ENCODE data around the gene C3orf20. TPM values are rescaled to one million over a fixed set of nuclear protein-coding genes. Genes with fewer than 3 reads are reported as not detected.

C3orf20 gene
- total RNA-seq, 1 donor from 2014 or later = 0.13 TPM

GRCh38 chr3:14687360-14687759 lies 12.4 kb downstream of the C3orf20 start:
- Histone ChIP-seq H3K4me3 (ENCODE audit: low read depth, low read length) (no peak overlapping the region), H3K27me3 (ENCODE audit: control insufficient read depth, insufficient read depth, low read length) (no peaks in the 10 kb centered on the region), H3K36me3 (ENCODE audit: control insufficient read depth, insufficient read depth, low read length) (no peaks in the 10 kb centered on the region)
- no peak for TF ChIP-seq CTCF (IDR thresholded peaks at IDR 0.05; ENCODE audit: insufficient read depth, low read length, poor library complexity, severe bottlenecking)
- no peak for DNase-seq (ENCODE audit: low read depth)

GRCh38 chr3:14688525-14688924 lies 13.6 kb downstream of the C3orf20 start:
- Histone ChIP-seq H3K4me3 (ENCODE audit: low read depth, low read length) (no peak overlapping the region), H3K36me3 (ENCODE audit: control insufficient read depth, insufficient read depth, low read length) (no peaks in the 10 kb centered on the region), H3K27me3 (ENCODE audit: control insufficient read depth, insufficient read depth, low read length) (no peaks in the 10 kb centered on the region)
- no peak for TF ChIP-seq CTCF (IDR thresholded peaks at IDR 0.05; ENCODE audit: insufficient read depth, low read length, poor library complexity, severe bottlenecking)
- DNase-seq (ENCODE audit: low read depth) = no peak

- DNase-seq (ENCODE audit: low read depth) = no peak
- H3K36me3 ChIP-seq (ENCODE audit: control insufficient read depth, insufficient read depth, low read length) = no peaks in the 10 kb centered on the region
- no peak overlapping the region for H3K4me3 ChIP-seq (ENCODE audit: low read depth, low read length)
- H3K27me3 ChIP-seq (ENCODE audit: control insufficient read depth, insufficient read depth, low read length) = no peaks in the 10 kb centered on the region
- TF ChIP-seq CTCF (IDR thresholded peaks at IDR 0.05; ENCODE audit: insufficient read depth, low read length, poor library complexity, severe bottlenecking) = no peak
Observed at GRCh38 chr3:14689247-14689980, 14.5 kb downstream of the C3orf20 start.

- no peaks in the 10 kb centered on the region for H3K27me3 ChIP-seq (ENCODE audit: control insufficient read depth, insufficient read depth, low read length)
- TF ChIP-seq CTCF (IDR thresholded peaks at IDR 0.05; ENCODE audit: insufficient read depth, low read length, poor library complexity, severe bottlenecking) = no peak
Observed at GRCh38 chr3:14691239-14691638, 16.3 kb downstream of the C3orf20 start.

DNA sequence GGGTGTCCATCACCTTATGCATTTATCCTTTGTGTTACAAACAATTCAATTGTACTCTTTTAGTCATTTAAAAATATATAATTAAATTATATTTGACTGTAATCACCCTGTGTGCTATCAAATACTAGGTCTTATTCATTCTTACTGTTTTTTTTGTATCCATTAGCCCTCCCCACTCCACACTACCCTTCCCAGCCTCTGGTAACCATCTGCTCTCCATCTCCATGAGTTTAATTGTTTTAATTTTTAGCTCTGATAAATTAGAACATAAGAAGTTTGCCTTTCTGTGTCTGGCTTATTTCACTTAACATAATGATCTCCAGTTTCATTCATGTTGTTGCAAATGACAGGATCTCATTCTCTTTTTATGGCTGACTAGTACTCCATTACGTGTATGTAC lies 16.8 kb downstream of the C3orf20 start:
- DNase-seq (ENCODE audit: low read depth) = no peak
- Histone ChIP-seq H3K27me3 (ENCODE audit: control insufficient read depth, insufficient read depth, low read length) (no peaks in the 10 kb centered on the region), H3K36me3 (ENCODE audit: control insufficient read depth, insufficient read depth, low read length) (no peaks in the 10 kb centered on the region), H3K4me3 (ENCODE audit: low read depth, low read length) (no peak overlapping the region)
- TF ChIP-seq CTCF (IDR thresholded peaks at IDR 0.05; ENCODE audit: insufficient read depth, low read length, poor library complexity, severe bottlenecking) = no peak

More at GRCh38 chr3:14691239-14691638, 16.3 kb downstream of the C3orf20 start:
- Histone ChIP-seq H3K36me3 (ENCODE audit: control insufficient read depth, insufficient read depth, low read length) (no peaks in the 10 kb centered on the region), H3K4me3 (ENCODE audit: low read depth, low read length) (no peak overlapping the region)
- no peak for DNase-seq (ENCODE audit: low read depth)

Data from kidney epithelial cell (primary cell).